HUES64 (cell line): ENCODE results near the gene TSPAN12.

Experiments used
- H3K27ac ChIP-seq: 2 replicates; pipeline ENCODE4 v1.7.0; 2013; ENCODE audit warnings: low read depth, low read length, inconsistent platforms
- H3K27me3 ChIP-seq: 2 replicates; pipeline ENCODE4 v1.6.1; 2013; ENCODE audit warnings: mild to moderate bottlenecking, low read length; ENCODE audit not compliant: insufficient read depth
- H3K36me3 ChIP-seq: 2 replicates; pipeline ENCODE4 v1.6.1; 2013; ENCODE audit warnings: mild to moderate bottlenecking, low read length; ENCODE audit not compliant: insufficient read depth
- H3K4me1 ChIP-seq: 2 replicates; pipeline ENCODE4 v1.6.1; 2013; ENCODE audit warnings: mild to moderate bottlenecking, low read length, moderate library complexity; ENCODE audit not compliant: insufficient read depth
- H3K4me3 ChIP-seq: 2 replicates; pipeline ENCODE4 v1.5.1; 2013; ENCODE audit warnings: mild to moderate bottlenecking, low read length, moderate library complexity
- H3K9ac ChIP-seq: 2 replicates; pipeline ENCODE4 v1.6.1; 2013; ENCODE audit warnings: mild to moderate bottlenecking, low read depth, low read length
- H3K9me3 ChIP-seq: 2 replicates; pipeline ENCODE4 v1.6.1; 2013; ENCODE audit warnings: low read depth, low read length; ENCODE audit not compliant: insufficient read depth
- WGBS: fragments of 150-250, 120-280 bp; methylation state at CpG from one replicate; pipeline ENCODE4 v1.1.7; 2013; ENCODE audit warnings: missing lambda C conversion rate; 5-methylcytosine and 5-hydroxymethylcytosine counted together

TSPAN12 gene

DNA sequence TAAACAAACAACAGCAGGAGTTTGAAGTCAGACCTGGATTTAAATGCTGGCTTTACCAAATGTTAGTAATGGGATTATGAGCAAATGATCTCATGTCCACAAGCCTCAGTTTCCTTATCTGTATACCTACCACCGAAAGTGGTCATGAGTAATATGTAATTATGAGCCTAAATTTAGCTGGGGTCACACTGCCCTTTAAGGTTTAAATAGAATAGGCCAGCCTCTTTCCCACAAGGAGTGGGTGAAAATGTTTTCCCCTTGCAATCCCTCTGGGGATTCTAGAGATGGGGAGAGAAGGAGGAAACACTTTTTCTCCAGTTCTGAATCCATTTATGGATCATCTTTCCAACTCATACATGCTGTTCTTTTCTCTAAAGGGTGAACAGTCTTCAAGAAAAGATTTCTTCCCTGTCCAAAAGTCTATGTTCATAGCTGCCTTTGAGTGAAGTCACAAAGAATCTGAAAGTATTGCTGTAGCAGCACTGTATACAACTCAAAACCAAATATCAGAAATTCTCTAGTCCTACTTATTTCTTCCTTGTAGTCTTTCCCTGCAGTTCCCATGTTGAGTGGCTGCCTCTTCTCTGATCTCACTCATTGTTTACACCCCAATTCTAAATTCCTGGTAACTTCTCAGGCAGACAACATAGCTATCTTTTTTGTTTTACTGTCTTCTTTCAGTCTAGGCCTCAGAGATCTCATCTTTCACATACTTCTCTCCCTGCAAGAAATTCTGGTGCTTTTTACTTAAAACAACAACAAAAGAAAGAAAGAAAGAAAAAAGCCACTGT is 7.4 kb upstream of the TSPAN12 start:
- H3K4me1 ChIP-seq: peaks cover 13% of the 10 kb centered on the region; the same call in 1 of the 2 replicates
- no peak overlapping the region for H3K27ac ChIP-seq
- no peaks in the 10 kb centered on the region for H3K27me3 ChIP-seq
- H3K9me3 ChIP-seq: no peaks in the 10 kb centered on the region
- no peak overlapping the region for H3K9ac ChIP-seq
- H3K36me3 ChIP-seq: no peaks in the 10 kb centered on the region
- no CpG with 5 or more reads among the region's 1 CpG for WGBS
- H3K4me3 ChIP-seq: no peak overlapping the region

DNA sequence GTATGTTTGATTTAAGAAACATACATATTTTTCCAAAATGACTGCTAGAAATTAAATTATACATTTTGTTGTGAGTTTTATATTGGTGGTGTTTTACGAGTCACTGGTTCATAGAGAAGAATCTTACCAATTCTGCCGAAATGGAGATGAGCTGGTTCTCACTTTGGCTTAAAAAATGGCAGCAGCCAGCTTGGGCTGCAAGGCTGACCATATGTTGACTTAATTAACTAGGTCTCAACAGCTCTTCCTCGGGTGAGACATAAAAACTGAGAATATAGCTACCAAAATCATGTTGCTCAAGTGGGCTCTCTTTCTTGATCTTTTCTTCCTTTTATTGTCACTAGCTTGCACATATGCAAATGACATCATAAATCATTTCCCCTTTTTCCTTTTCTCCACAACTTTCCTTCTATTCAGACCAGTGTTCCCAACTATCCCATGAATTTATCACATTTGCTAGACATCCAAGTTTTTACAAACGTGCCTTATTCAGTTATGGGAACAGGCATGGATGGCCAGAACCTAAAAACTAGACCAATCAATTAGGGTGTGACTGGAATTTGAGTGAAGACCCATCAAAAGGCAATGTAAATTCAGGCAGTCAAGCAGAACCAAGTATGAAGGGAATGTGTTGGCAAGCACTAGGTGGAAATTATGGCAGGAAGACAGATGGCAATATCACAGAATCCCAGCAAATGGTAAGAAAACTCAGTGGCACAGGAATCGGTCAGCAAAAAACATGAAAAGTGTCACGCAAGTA is 6.4 kb upstream of the TSPAN12 start:
- 95% methylated on average over 6 of the region's 6 CpGs for WGBS

GRCh38 chr7:120862987-120863590 is 5.1 kb upstream of the TSPAN12 start:
- Histone ChIP-seq H3K4me1 (peaks cover 19% of the 10 kb centered on the region; the same call in 1 of the 2 replicates), H3K9me3 (no peaks in the 10 kb centered on the region)
- 54% methylated on average over 2 of the region's 3 CpGs for WGBS

More for the DNA sequence above, 6.4 kb upstream of the TSPAN12 start:
- Histone ChIP-seq H3K36me3 (no peaks in the 10 kb centered on the region), H3K4me1 (peaks cover 13% of the 10 kb centered on the region; the same call in 1 of the 2 replicates), H3K27ac (no peak overlapping the region), H3K9ac (no peak overlapping the region), H3K4me3 (no peak overlapping the region), H3K27me3 (no peaks in the 10 kb centered on the region), H3K9me3 (no peaks in the 10 kb centered on the region)

GRCh38 chr7:120860156-120860555 is 2.2 kb upstream of the TSPAN12 start:
- Histone ChIP-seq H3K36me3 (no peaks in the 10 kb centered on the region), H3K27me3 (0 out of 2 replicates have a peak, but pooled peaks cover 4% of the 10 kb centered on the region), H3K4me1 (peaks cover 16% of the 10 kb centered on the region; the same call in 1 of the 2 replicates), H3K4me3 (no peak overlapping the region), H3K9me3 (no peaks in the 10 kb centered on the region), H3K27ac (no peak overlapping the region), H3K9ac (no peak overlapping the region)
- WGBS: 91% methylated on average over 1 of the region's 2 CpGs

More at GRCh38 chr7:120862987-120863590, 5.1 kb upstream of the TSPAN12 start:
- no peak overlapping the region for H3K9ac ChIP-seq
- H3K27me3 ChIP-seq: no peaks in the 10 kb centered on the region
- no peak overlapping the region for H3K27ac ChIP-seq
- H3K36me3 ChIP-seq: no peaks in the 10 kb centered on the region
- H3K4me3 ChIP-seq: no peak overlapping the region

- WGBS: 94% methylated on average over 5 of the region's 6 CpGs
- H3K9me3 ChIP-seq: no peaks in the 10 kb centered on the region
- H3K9ac ChIP-seq: no peak overlapping the region
- H3K27me3 ChIP-seq: 0 out of 2 replicates have a peak, but pooled peaks cover 4% of the 10 kb centered on the region
- H3K36me3 ChIP-seq: no peaks in the 10 kb centered on the region
- H3K4me1 ChIP-seq: peaks cover 16% of the 10 kb centered on the region; the same call in 1 of the 2 replicates
- no peak overlapping the region for H3K27ac ChIP-seq
- H3K4me3 ChIP-seq: no peak overlapping the region
Observed at GRCh38 chr7:120859459-120859858, 1.5 kb upstream of the TSPAN12 start.

GRCh38 chr7:120856621-120857352 is 1.2 kb downstream of the TSPAN12 start:
- whole genome bisulfite sequencing: 6% methylated on average over 39 of the region's 39 CpGs
- Histone ChIP-seq H3K4me1 (peaks cover 18% of the 10 kb centered on the region), H3K36me3 (no peaks in the 10 kb centered on the region), H3K4me3 (peak overlapping the region; percentile 69), H3K27me3 (0 out of 2 replicates have a peak, but pooled peaks cover 4% of the 10 kb centered on the region), H3K9me3 (no peaks in the 10 kb centered on the region), H3K9ac (0 out of 2 replicates have a peak overlapping the region, but pooled peaks have one; percentile 15), H3K27ac (no peak overlapping the region)

GRCh38 chr7:120856198-120856597 is 1.7 kb downstream of the TSPAN12 start:
- Histone ChIP-seq H3K9ac (0 out of 2 replicates have a peak overlapping the region, but pooled peaks have one; percentile 15), H3K36me3 (no peaks in the 10 kb centered on the region), H3K4me3 (peak overlapping the region; percentile 69), H3K9me3 (no peaks in the 10 kb centered on the region), H3K27ac (no peak overlapping the region), H3K4me1 (peaks cover 18% of the 10 kb centered on the region), H3K27me3 (0 out of 2 replicates have a peak, but pooled peaks cover 4% of the 10 kb centered on the region)
- WGBS: 83% methylated on average over 4 of the region's 5 CpGs

- H3K27me3 ChIP-seq: 0 out of 2 replicates have a peak, but pooled peaks cover 4% of the 10 kb centered on the region
- H3K4me3 ChIP-seq: no peak overlapping the region
- H3K27ac ChIP-seq: no peak overlapping the region
- H3K9ac ChIP-seq: no peak overlapping the region
- H3K36me3 ChIP-seq: no peaks in the 10 kb centered on the region
- H3K9me3 ChIP-seq: no peaks in the 10 kb centered on the region
- H3K4me1 ChIP-seq: peaks cover 12% of the 10 kb centered on the region
Observed at GRCh38 chr7:120852700-120853099, 5.2 kb downstream of the TSPAN12 start.

- 93% methylated on average over 2 of the region's 2 CpGs for WGBS
- Histone ChIP-seq H3K4me3 (no peak overlapping the region), H3K9ac (no peak overlapping the region), H3K27ac (no peak overlapping the region), H3K27me3 (no peaks in the 10 kb centered on the region), H3K36me3 (no peaks in the 10 kb centered on the region), H3K4me1 (peaks cover 26% of the 10 kb centered on the region), H3K9me3 (no peaks in the 10 kb centered on the region)
Observed at GRCh38 chr7:120843109-120843508, 14.8 kb downstream of the TSPAN12 start.

DNA sequence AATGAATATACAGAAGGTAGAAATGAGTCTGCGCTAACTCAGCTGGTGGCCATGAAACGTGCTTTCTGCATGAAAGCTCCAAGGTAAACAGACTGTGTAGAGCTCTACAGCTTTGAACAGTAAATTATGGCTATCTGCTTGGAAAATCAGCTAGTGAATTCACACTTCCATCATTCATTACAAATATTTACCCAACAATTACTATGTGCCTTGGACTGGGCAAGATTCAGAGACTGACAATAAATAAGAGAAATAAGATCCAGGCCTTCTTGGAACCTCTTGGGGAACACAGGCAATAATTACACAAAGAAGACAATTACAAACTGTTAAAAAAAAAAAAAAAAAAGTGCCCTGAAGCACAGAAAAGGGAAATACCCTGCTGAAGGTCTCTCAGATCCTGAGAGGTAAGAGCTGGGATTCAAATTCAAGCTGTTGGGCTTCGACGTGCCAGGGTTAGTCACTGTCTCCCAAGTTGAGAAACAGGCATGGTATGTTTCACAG is 15.8 kb downstream of the TSPAN12 start:
- peaks cover 30% of the 10 kb centered on the region for H3K4me1 ChIP-seq
- 60% methylated on average over 4 of the region's 4 CpGs for WGBS
- no peak overlapping the region for H3K9ac ChIP-seq
- no peaks in the 10 kb centered on the region for H3K27me3 ChIP-seq
- H3K36me3 ChIP-seq: peaks cover 4% of the 10 kb centered on the region; the same call in 1 of the 2 replicates
- no peak overlapping the region for H3K27ac ChIP-seq
- H3K9me3 ChIP-seq: no peaks in the 10 kb centered on the region
- no peak overlapping the region for H3K4me3 ChIP-seq
